GM23338 (cell line): ENCODE measurements around the gene PDS5A. TPM values are rescaled to one million over a fixed set of nuclear protein-coding genes. Genes with fewer than 3 reads are reported as not detected.

Experiments
- ATAC-seq: fragments of 200-7000 bp; cut with Tn5 transposase; 3 replicates; pipeline ENCODE4 v1.9.1; 2020
- DNase-seq: peaks from one replicate; pipeline ENCODE4 v3.0.0-alpha.2; 2015; ENCODE audit warnings: low spot score
- H2AFZ ChIP-seq: fragments of 200-600 bp; sonication (generic); 2 replicates; pipeline ENCODE4 v1.8.0; 2016; ENCODE audit warnings: antibody characterized with exemption, mild to moderate bottlenecking, moderate library complexity
- H3F3A ChIP-seq: fragments of 200-600 bp; sonication (generic); replicated peaks from 2 replicates; pipeline ENCODE4 v1.8.0; 2017; ENCODE audit warnings: antibody characterized with exemption, mixed run types, low read depth
- H3K27ac ChIP-seq: fragments of 200-600 bp; sonication (generic); 2 replicates; pipeline ENCODE4 v1.6.1; 2016; ENCODE audit warnings: low read depth
- H3K27me3 ChIP-seq: fragments of 200-600 bp; sonication (generic); 2 replicates; pipeline ENCODE4 v1.8.0; 2016; ENCODE audit warnings: mild to moderate bottlenecking, mixed run types, moderate library complexity; ENCODE audit not compliant: insufficient read depth
- H3K36me3 ChIP-seq: fragments of 200-600 bp; sonication (generic); 2 replicates; pipeline ENCODE4 v1.8.0; 2016; ENCODE audit warnings: mild to moderate bottlenecking; ENCODE audit not compliant: insufficient read depth
- H3K4me1 ChIP-seq: fragments of 200-600 bp; sonication (generic); 2 replicates; pipeline ENCODE4 v1.8.0; 2016; ENCODE audit warnings: mild to moderate bottlenecking, moderate library complexity; ENCODE audit not compliant: insufficient read depth
- H3K4me2 ChIP-seq: fragments of 200-600 bp; sonication (generic); 2 replicates; pipeline ENCODE4 v1.7.1; 2017; ENCODE audit warnings: mixed run types
- H3K4me3 ChIP-seq: fragments of 200-600 bp; sonication (generic); 2 replicates; pipeline ENCODE4 v1.6.1; 2016; ENCODE audit warnings: mixed run types
- H3K79me2 ChIP-seq: fragments of 200-600 bp; sonication (generic); replicated peaks from 2 replicates; pipeline ENCODE4 v1.8.0; 2017; ENCODE audit warnings: mild to moderate bottlenecking; ENCODE audit not compliant: insufficient read depth
- H3K9me2 ChIP-seq: fragments of 200-600 bp; sonication (generic); 2 replicates; pipeline ENCODE4 v1.8.0; 2017; ENCODE audit not compliant: insufficient read depth
- H4K20me1 ChIP-seq: fragments of 200-600 bp; sonication (generic); replicated peaks from 2 replicates; pipeline ENCODE4 v1.8.0; 2017; ENCODE audit warnings: mild to moderate bottlenecking; ENCODE audit not compliant: insufficient read depth
- H3K27ac Mint-ChIP-seq: 2 replicates; pipeline ENCODE4 v1.8.0; 2020; ENCODE audit warnings: inconsistent platforms, mild to moderate bottlenecking, moderate library complexity, mixed read lengths
- H3K27me3 Mint-ChIP-seq: 3 replicates; pipeline ENCODE4 v1.8.0; 2022; ENCODE audit warnings: low read depth, mild to moderate bottlenecking, moderate library complexity, mixed read lengths, inconsistent platforms; ENCODE audit not compliant: insufficient read depth, poor library complexity
- H3K36me3 Mint-ChIP-seq: 3 replicates; pipeline ENCODE4 v1.8.0; 2021; ENCODE audit warnings: low read depth, mild to moderate bottlenecking, inconsistent platforms, moderate library complexity, mixed read lengths
- H3K4me1 Mint-ChIP-seq: 3 replicates; pipeline ENCODE4 v1.8.0; 2020; ENCODE audit warnings: mild to moderate bottlenecking, inconsistent platforms, mixed read lengths
- H3K4me3 Mint-ChIP-seq: 3 replicates; pipeline ENCODE4 v1.8.0; 2021; ENCODE audit warnings: moderate library complexity, mild to moderate bottlenecking, inconsistent platforms, mixed read lengths
- H3K9me3 Mint-ChIP-seq: 3 replicates; pipeline ENCODE4 v1.8.0; 2020; ENCODE audit warnings: moderate library complexity, mild to moderate bottlenecking, inconsistent platforms, mixed read lengths
- CREB1 ChIP-seq: fragments of 250-450 bp; sonication (Bioruptor Pico); IDR thresholded peaks from 2 replicates; pipeline ENCODE4 v1.5.0; 2020; ENCODE audit warnings: low read depth, mild to moderate bottlenecking, moderate library complexity
- CTCF ChIP-seq, 2 experiments: fragments of 200-600 bp in 1 of 2; sonication (generic) in 1 of 2; conservative IDR thresholded peaks; 2 replicates each; pipeline versions ENCODE4 v1.5.1 to v1.6.1; 2016 to 2017; ENCODE audit warnings: antibody characterized with exemption in 2 of 2, low read depth in 2 of 2, mild to moderate bottlenecking in 2 of 2, moderate library complexity in 1 of 2
- ETS1 ChIP-seq: IDR thresholded peaks from 2 replicates; pipeline ENCODE4 v1.6.1; 2016; ENCODE audit warnings: antibody characterized with exemption
- EZH2 ChIP-seq: fragments of 200-600 bp; sonication (generic); IDR thresholded peaks from one replicate; pipeline ENCODE4 v1.8.0; 2017; ENCODE audit warnings: antibody characterized with exemption, mild to moderate bottlenecking, low read depth; ENCODE audit not compliant: unreplicated experiment
- EZH2phosphoT487 ChIP-seq: fragments of 200-600 bp; sonication (generic); IDR thresholded peaks from one replicate; pipeline ENCODE4 v1.8.1; 2018; ENCODE audit warnings: antibody characterized with exemption; ENCODE audit not compliant: unreplicated experiment
- JUNB ChIP-seq: IDR thresholded peaks from one replicate; pipeline ENCODE4 v1.6.1; 2016; ENCODE audit warnings: antibody characterized with exemption; ENCODE audit not compliant: unreplicated experiment
- NANOG ChIP-seq: IDR thresholded peaks from 2 replicates; pipeline ENCODE4 v1.6.1; 2016; ENCODE audit warnings: antibody characterized with exemption, borderline replicate concordance
- POLR2AphosphoS5 ChIP-seq: IDR thresholded peaks from 2 replicates; pipeline ENCODE4 v1.6.1; 2016; ENCODE audit warnings: antibody characterized with exemption, low read depth
- REST ChIP-seq: IDR thresholded peaks from one replicate; pipeline ENCODE4 v1.6.1; 2018; ENCODE audit warnings: antibody characterized with exemption; ENCODE audit not compliant: unreplicated experiment
- STAT1 ChIP-seq: IDR thresholded peaks from one replicate; pipeline ENCODE4 v1.6.1; 2016; ENCODE audit warnings: antibody characterized with exemption; ENCODE audit not compliant: unreplicated experiment
- ZNF114 ChIP-seq: fragments of 250-450 bp; sonication (Bioruptor Pico); IDR thresholded peaks from 2 replicates; pipeline ENCODE4 v1.5.0; 2020; ENCODE audit warnings: mild to moderate bottlenecking, moderate library complexity
- ZNF331 ChIP-seq: fragments of 250-450 bp; sonication (Bioruptor Pico); IDR thresholded peaks from 2 replicates; pipeline ENCODE4 v1.5.0; 2020; ENCODE audit warnings: low read depth, mild to moderate bottlenecking, moderate library complexity
- polyA plus RNA-seq: library from polyadenylated mRNA; unstranded; fragments of >200 nt; fragmentation: Nextera tagmentation; extraction: Ambion mirVana; gene quantifications from 2 replicates; pipeline ENCODE4 v1.2.1, GENCODE V29; 2016
- total RNA-seq: library from RNA; depleted of rRNA; stranded (reverse); fragments of >200 nt; shearing (Covaris generic); gene quantifications from 2 replicates; pipeline ENCODE4 v1.2.3, GENCODE V29; 2014

Gene PDS5A
- total and polyA plus RNA-seq, 2 experiments from 2014 or later = 22.1 to 91.9 TPM

- Histone ChIP-seq H3K79me2 (no peaks in the 10 kb centered on the region), H3K27ac (no peak overlapping the region), H3K36me3 (no peaks in the 10 kb centered on the region), H3K4me2 (no peak overlapping the region), H2AFZ (no peak overlapping the region), H3K4me1 (no peaks in the 10 kb centered on the region), H3K27me3 (no peaks in the 10 kb centered on the region), H4K20me1 (no peaks in the 10 kb centered on the region), H3K4me3 (no peak overlapping the region), H3F3A (no peaks in the 10 kb centered on the region), H3K9me2 (no peaks in the 10 kb centered on the region)
- ATAC-seq (no peak), DNase-seq (no peak)
- Mint-ChIP-seq H3K4me3 (no peak overlapping the region), H3K4me1 (no peaks in the 10 kb centered on the region), H3K9me3 (no peaks in the 10 kb centered on the region), H3K27ac (no peak overlapping the region), H3K27me3 (peaks cover 3% of the 10 kb centered on the region), H3K36me3 (no peaks in the 10 kb centered on the region)
- TF ChIP-seq NANOG (no peak), CREB1 (CRISPR knock-in tag) (no peak), EZH2phosphoT487 (no peak), ETS1 (no peak), REST (no peak)
These were observed 38.3 kb upstream of the PDS5A start for GRCh38 chr4:40016007-40016406.

- no peaks in the 10 kb centered on the region for H3K36me3 ChIP-seq
- no peaks in the 10 kb centered on the region for H4K20me1 ChIP-seq
- H3K4me3 ChIP-seq = no peak overlapping the region
- no peaks in the 10 kb centered on the region for H3K4me1 Mint-ChIP-seq
- no peaks in the 10 kb centered on the region for H3K27me3 Mint-ChIP-seq
- H3K9me2 ChIP-seq = peaks cover 3% of the 10 kb centered on the region; the same call in 1 of the 2 replicates
- H3K4me1 ChIP-seq = no peaks in the 10 kb centered on the region
- no peak overlapping the region for H3K4me2 ChIP-seq
- DNase-seq (no peak), ATAC-seq (no peak)
- H3K79me2 ChIP-seq = no peaks in the 10 kb centered on the region
- no peaks in the 10 kb centered on the region for H3K36me3 Mint-ChIP-seq
- no peak overlapping the region for H3K4me3 Mint-ChIP-seq
- H3K27ac Mint-ChIP-seq = no peak overlapping the region
- H3K27me3 ChIP-seq = no peaks in the 10 kb centered on the region
- H2AFZ ChIP-seq = no peak overlapping the region
- no peak overlapping the region for H3K27ac ChIP-seq
- H3F3A ChIP-seq = no peaks in the 10 kb centered on the region
- H3K9me3 Mint-ChIP-seq = peaks cover 4% of the 10 kb centered on the region; the same call in 1 of the 3 replicates
- no peak for TF ChIP-seq ZNF114 (CRISPR knock-in tag)
- TF ChIP-seq POLR2AphosphoS5 = no peak
- TF ChIP-seq JUNB = no peak
- no peak for TF ChIP-seq EZH2
- no peak for TF ChIP-seq ETS1
- TF ChIP-seq CREB1 (CRISPR knock-in tag) = no peak
- TF ChIP-seq ZNF331 = no peak
- no peak for TF ChIP-seq REST
- no peak for TF ChIP-seq STAT1
- no peak for TF ChIP-seq CTCF (conservative IDR thresholded peaks at IDR 0.05; ENCODE audit: low read depth in 2 of 2)
- no peak for TF ChIP-seq EZH2phosphoT487
- no peak for TF ChIP-seq NANOG
These were observed 26.3 kb upstream of the PDS5A start for GRCh38 chr4:40003986-40004385.
